Endodermal cell (in vitro differentiated cells): ENCODE results near the gene RREB1. TPM values are rescaled to one million over a fixed set of nuclear protein-coding genes. Genes with fewer than 3 reads are reported as not detected.
A peak's percentile ranks its signal among the peaks of the same experiment; 100 is the strongest.

ENCODE experiments used
- DNase-seq: peaks from one replicate; pipeline ENCODE4 v3.0.0-alpha.2; 2017
- H3K27ac ChIP-seq: 2 replicates; pipeline ENCODE4 v1.5.1; 2013; ENCODE audit warnings: mild to moderate bottlenecking, low read depth, low read length, moderate library complexity
- H3K27me3 ChIP-seq: 2 replicates; pipeline ENCODE4 v1.6.1; 2013; ENCODE audit warnings: mild to moderate bottlenecking, low read length, moderate library complexity; ENCODE audit not compliant: insufficient read depth, control insufficient read depth, poor library complexity, severe bottlenecking
- H3K36me3 ChIP-seq: 2 replicates; pipeline ENCODE4 v1.7.0; 2013; ENCODE audit warnings: mild to moderate bottlenecking, low read length, moderate library complexity; ENCODE audit not compliant: control insufficient read depth, insufficient read depth
- H3K4me1 ChIP-seq: one replicate; pipeline ENCODE4 v1.7.0; 2013; ENCODE audit warnings: low read length; ENCODE audit not compliant: control insufficient read depth, insufficient read depth
- H3K4me3 ChIP-seq: 2 replicates; pipeline ENCODE4 v1.5.1; 2013; ENCODE audit warnings: mild to moderate bottlenecking, low read length, moderate library complexity
- H3K9ac ChIP-seq: 2 replicates; pipeline ENCODE4 v1.6.1; 2013; ENCODE audit warnings: mild to moderate bottlenecking, low read length, moderate library complexity; ENCODE audit not compliant: poor library complexity, severe bottlenecking; ENCODE audit errors: extremely low read depth
- H3K9me3 ChIP-seq: 2 replicates; pipeline ENCODE4 v1.6.1; 2013; ENCODE audit warnings: mild to moderate bottlenecking, low read length, moderate library complexity; ENCODE audit not compliant: control insufficient read depth
- H3K27ac Mint-ChIP-seq: 2 replicates; pipeline ENCODE4 v1.8.0; 2020; ENCODE audit warnings: mixed read lengths
- H3K27me3 Mint-ChIP-seq: 2 replicates; pipeline ENCODE4 v1.8.0; 2021; ENCODE audit warnings: mild to moderate bottlenecking, mixed read lengths; ENCODE audit not compliant: insufficient read depth
- H3K36me3 Mint-ChIP-seq: 2 replicates; pipeline ENCODE4 v1.8.0; 2020; ENCODE audit warnings: low read depth, mixed read lengths
- H3K4me1 Mint-ChIP-seq: 2 replicates; pipeline ENCODE4 v1.8.0; 2020; ENCODE audit warnings: mixed read lengths
- H3K4me3 Mint-ChIP-seq: 2 replicates; pipeline ENCODE4 v1.8.0; 2020; ENCODE audit warnings: mild to moderate bottlenecking, moderate library complexity, mixed read lengths
- H3K9me3 Mint-ChIP-seq: 2 replicates; pipeline ENCODE4 v1.8.0; 2020; ENCODE audit warnings: mild to moderate bottlenecking, mixed read lengths
- WGBS, 2 experiments: methylation state at CpG; one replicate each; pipeline versions ENCODE4 v1.1.5 to v1.1.7; 2013; ENCODE audit warnings: missing lambda C conversion rate in 2 of 2, mixed read lengths in 1 of 2; ENCODE audit not compliant: insufficient coverage in 1 of 2, insufficient read length in 1 of 2; 5-methylcytosine and 5-hydroxymethylcytosine counted together
- total RNA-seq, 2 donors: library from RNA; stranded (reverse); fragmentation: NEBNext Ultra II Directional in 1 of 2; extraction: Animal tissue kit (Norgen Biotek cat#: 25700) in 1 of 2; gene quantifications; 2 replicates in 1 of 2; 3 replicates in 1 of 2; pipeline ENCODE4 v1.2.1, GENCODE V29; 2021
- TF ChIP-seq, protein P1 (sequence below): fragments of 200-600 bp; sonication (generic); conservative IDR thresholded peaks from 2 replicates; pipeline ENCODE4 v1.5.0; 2021; ENCODE audit warnings: antibody characterized with exemption, mild to moderate bottlenecking

The RREB1 gene
- total RNA-seq, 2 donors from 2014 or later = 51.2 to 64.3 TPM

DNA sequence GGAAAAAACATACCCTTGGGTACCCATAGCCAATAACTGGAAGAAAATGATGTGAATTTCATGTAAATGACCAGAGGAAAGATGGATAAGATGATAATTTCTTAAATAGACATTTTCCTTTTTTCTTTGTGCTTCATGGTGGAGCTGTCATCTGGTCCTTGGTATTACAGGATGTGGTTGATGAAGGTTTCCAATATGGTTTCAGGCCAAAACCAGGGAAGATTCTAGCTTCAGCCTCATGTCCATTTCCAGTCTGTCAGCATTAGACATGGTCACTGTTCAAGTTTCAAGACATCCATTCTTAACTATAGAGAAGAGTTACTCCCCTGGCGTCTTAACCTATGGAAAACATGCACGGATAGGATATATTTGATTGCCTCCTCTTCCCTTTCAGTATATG lies 141.6 kb downstream of the RREB1 start:
- no peak overlapping the region for H3K4me3 ChIP-seq
- H3K27ac ChIP-seq = no peak overlapping the region
- H3K9me3 ChIP-seq = no peaks in the 10 kb centered on the region
- no peaks in the 10 kb centered on the region for H3K27me3 ChIP-seq
- Mint-ChIP-seq H3K27ac (no peak overlapping the region), H3K9me3 (no peaks in the 10 kb centered on the region), H3K36me3 (peaks cover 54% of the 10 kb centered on the region), H3K27me3 (no peaks in the 10 kb centered on the region), H3K4me1 (no peaks in the 10 kb centered on the region), H3K4me3 (no peak overlapping the region)
- peaks cover 76% of the 10 kb centered on the region for H3K36me3 ChIP-seq
- H3K4me1 ChIP-seq = no peaks in the 10 kb centered on the region
- WGBS, 2 experiments = 100% methylated on average over 1 of the region's 2 CpGs; no CpG with 5 or more reads in 1 of the 2 experiments
- TF ChIP-seq, protein P1, sequence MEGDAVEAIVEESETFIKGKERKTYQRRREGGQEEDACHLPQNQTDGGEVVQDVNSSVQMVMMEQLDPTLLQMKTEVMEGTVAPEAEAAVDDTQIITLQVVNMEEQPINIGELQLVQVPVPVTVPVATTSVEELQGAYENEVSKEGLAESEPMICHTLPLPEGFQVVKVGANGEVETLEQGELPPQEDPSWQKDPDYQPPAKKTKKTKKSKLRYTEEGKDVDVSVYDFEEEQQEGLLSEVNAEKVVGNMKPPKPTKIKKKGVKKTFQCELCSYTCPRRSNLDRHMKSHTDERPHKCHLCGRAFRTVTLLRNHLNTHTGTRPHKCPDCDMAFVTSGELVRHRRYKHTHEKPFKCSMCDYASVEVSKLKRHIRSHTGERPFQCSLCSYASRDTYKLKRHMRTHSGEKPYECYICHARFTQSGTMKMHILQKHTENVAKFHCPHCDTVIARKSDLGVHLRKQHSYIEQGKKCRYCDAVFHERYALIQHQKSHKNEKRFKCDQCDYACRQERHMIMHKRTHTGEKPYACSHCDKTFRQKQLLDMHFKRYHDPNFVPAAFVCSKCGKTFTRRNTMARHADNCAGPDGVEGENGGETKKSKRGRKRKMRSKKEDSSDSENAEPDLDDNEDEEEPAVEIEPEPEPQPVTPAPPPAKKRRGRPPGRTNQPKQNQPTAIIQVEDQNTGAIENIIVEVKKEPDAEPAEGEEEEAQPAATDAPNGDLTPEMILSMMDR = no peak
- no peak for DNase-seq
- H3K9ac ChIP-seq = no peak overlapping the region

DNA sequence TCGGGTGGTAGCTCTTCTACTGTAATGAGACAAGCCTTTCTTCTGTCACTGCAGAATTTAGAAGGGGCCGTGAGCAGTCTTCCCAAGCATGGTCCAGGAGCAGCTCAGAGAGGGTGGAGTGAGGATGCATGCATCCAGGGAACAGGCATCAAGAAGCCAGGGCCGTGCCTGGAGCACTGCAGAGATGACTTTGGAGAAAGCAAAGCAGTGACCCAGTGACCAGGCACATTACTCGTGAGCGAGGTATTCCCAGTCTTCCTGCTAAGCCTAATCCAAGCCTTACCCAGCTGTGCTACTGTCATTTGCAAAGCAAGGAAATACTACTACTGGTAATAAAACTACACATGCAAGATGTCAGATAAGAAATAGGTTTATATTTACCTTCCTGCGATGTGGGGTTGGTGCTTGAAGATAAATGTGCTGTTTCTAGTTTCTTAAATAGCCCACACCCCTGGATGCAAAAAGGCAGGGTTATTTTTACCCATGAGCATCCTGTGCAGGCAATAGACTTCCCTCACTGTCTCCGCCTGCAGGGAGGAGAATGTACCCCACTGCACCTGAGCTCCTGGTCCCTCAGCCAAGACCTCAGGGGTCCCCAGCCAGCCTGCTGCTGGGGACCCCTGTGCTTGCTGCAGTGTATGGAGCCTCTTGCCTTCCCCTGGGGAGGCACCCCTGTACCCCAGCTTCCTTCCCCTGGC lies 142.3 kb downstream of the RREB1 start:
- Mint-ChIP-seq H3K27me3 (no peaks in the 10 kb centered on the region), H3K27ac (no peak overlapping the region), H3K4me1 (no peaks in the 10 kb centered on the region), H3K36me3 (peaks cover 49% of the 10 kb centered on the region), H3K4me3 (no peak overlapping the region), H3K9me3 (no peaks in the 10 kb centered on the region)
- no peak overlapping the region for H3K9ac ChIP-seq
- DNase-seq = peak; percentile 41
- no peak overlapping the region for H3K4me3 ChIP-seq
- no peaks in the 10 kb centered on the region for H3K4me1 ChIP-seq
- TF ChIP-seq, protein P1 = peak; percentile 25
- H3K36me3 ChIP-seq = peaks cover 69% of the 10 kb centered on the region
- no peaks in the 10 kb centered on the region for H3K27me3 ChIP-seq
- H3K9me3 ChIP-seq = no peaks in the 10 kb centered on the region
- 93 to 95% methylated on average over 6 to 7 of the region's 7 CpGs for WGBS, 2 experiments
- H3K27ac ChIP-seq = no peak overlapping the region

DNA sequence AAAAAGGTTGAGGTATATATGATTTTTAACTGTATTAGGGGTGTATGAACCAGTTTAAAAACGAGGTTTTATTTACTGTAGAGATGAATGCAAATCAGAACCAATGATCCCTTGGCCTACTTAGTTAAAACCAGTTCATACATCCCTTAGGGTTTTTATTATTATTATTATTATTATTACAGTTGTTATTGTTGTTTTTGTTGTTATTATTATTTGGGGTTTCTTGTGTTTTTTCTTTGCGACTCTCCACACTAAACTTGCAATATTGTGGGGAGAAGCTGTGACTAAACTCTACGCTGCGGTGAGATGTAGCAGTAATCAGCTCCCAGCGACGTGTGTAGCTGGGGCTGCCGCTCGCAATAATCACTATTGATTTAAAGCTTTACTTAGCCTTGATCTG lies 143.1 kb downstream of the RREB1 start:
- Histone ChIP-seq H3K4me1 (no peaks in the 10 kb centered on the region), H3K9ac (no peak overlapping the region), H3K36me3 (peaks cover 62% of the 10 kb centered on the region), H3K27ac (no peak overlapping the region), H3K9me3 (peaks cover 4% of the 10 kb centered on the region), H3K27me3 (no peaks in the 10 kb centered on the region), H3K4me3 (no peak overlapping the region)
- no peaks in the 10 kb centered on the region for H3K4me1 Mint-ChIP-seq
- no peak overlapping the region for H3K27ac Mint-ChIP-seq
- H3K9me3 Mint-ChIP-seq = peaks cover 4% of the 10 kb centered on the region
- H3K4me3 Mint-ChIP-seq = no peak overlapping the region
- DNase-seq = no peak
- 97 to 100% methylated on average over 4 to 7 of the region's 8 CpGs for WGBS, 2 experiments
- TF ChIP-seq, protein P1 = no peak
- peaks cover 43% of the 10 kb centered on the region for H3K36me3 Mint-ChIP-seq
- H3K27me3 Mint-ChIP-seq = no peaks in the 10 kb centered on the region
